ENCODE results near the gene NDUFAF8. TPM values are rescaled to one million over a fixed set of nuclear protein-coding genes. Genes with fewer than 3 reads are reported as not detected.

NDUFAF8 gene
- total RNA-seq, 1 experiment from 2014 or later = 34.7 TPM

GRCh38 chr17:81231121-81231645 is 7.9 kb upstream of the NDUFAF8 start:
- no peak overlapping the region for H3K9ac ChIP-seq (ENCODE audit: low read length)
- H3K36me3 ChIP-seq (ENCODE audit: insufficient read depth, low read length) = no peaks in the 10 kb centered on the region
- H3K4me3 ChIP-seq (ENCODE audit: low read length) = no peak overlapping the region

GRCh38 chr17:81231766-81232581 is 7.1 kb upstream of the NDUFAF8 start:
- Histone ChIP-seq H4K20me1 (ENCODE audit: insufficient read depth, low read depth, low read length) (no peaks in the 10 kb centered on the region), H3K9me3 (ENCODE audit: low read length) (no peaks in the 10 kb centered on the region), H3K9ac (ENCODE audit: low read length) (no peak overlapping the region)

More at GRCh38 chr17:81231121-81231645, 7.9 kb upstream of the NDUFAF8 start:
- H3K9me2 ChIP-seq (replicated peaks; ENCODE audit: insufficient read depth, low read length) = no peaks in the 10 kb centered on the region
- no peaks in the 10 kb centered on the region for H3K9me3 ChIP-seq (ENCODE audit: low read length)
- no peaks in the 10 kb centered on the region for H4K20me1 ChIP-seq (ENCODE audit: insufficient read depth, low read depth, low read length)
- H3K4me1 ChIP-seq (ENCODE audit: low read length) = no peaks in the 10 kb centered on the region
- no peak overlapping the region for H2AFZ ChIP-seq (ENCODE audit: low read length)
- no peak for DNase-seq
- no peak overlapping the region for H3K27ac ChIP-seq (ENCODE audit: low read length)
- H3K27me3 ChIP-seq (ENCODE audit: low read length) = no peaks in the 10 kb centered on the region
- no peaks in the 10 kb centered on the region; the same call in 1 of the 2 replicates for H3K79me2 ChIP-seq (ENCODE audit: low read length)
- H3K4me2 ChIP-seq (ENCODE audit: low read depth, low read length, poor library complexity, severe bottlenecking) = no peak overlapping the region

GRCh38 chr17:81232616-81233241 is 6.4 kb upstream of the NDUFAF8 start:
- no peaks in the 10 kb centered on the region for H3K9me3 ChIP-seq (ENCODE audit: low read length)
- no peaks in the 10 kb centered on the region for H3K36me3 ChIP-seq (ENCODE audit: insufficient read depth, low read length)
- no peak overlapping the region for H3K27ac ChIP-seq (ENCODE audit: low read length)
- no peaks in the 10 kb centered on the region for H3K9me2 ChIP-seq (replicated peaks; ENCODE audit: insufficient read depth, low read length)
- no peak overlapping the region for H3K9ac ChIP-seq (ENCODE audit: low read length)
- no peaks in the 10 kb centered on the region for H3K27me3 ChIP-seq (ENCODE audit: low read length)
- no peak for DNase-seq
- no peak overlapping the region for H2AFZ ChIP-seq (ENCODE audit: low read length)
- no peak overlapping the region for H3K4me2 ChIP-seq (ENCODE audit: low read depth, low read length, poor library complexity, severe bottlenecking)
- H4K20me1 ChIP-seq (ENCODE audit: insufficient read depth, low read depth, low read length) = no peaks in the 10 kb centered on the region; the same call in 1 of the 2 replicates
- no peak overlapping the region for H3K4me3 ChIP-seq (ENCODE audit: low read length)
- H3K4me1 ChIP-seq (ENCODE audit: low read length) = peaks cover 6% of the 10 kb centered on the region
- peaks cover 14% of the 10 kb centered on the region for H3K79me2 ChIP-seq (ENCODE audit: low read length)

More at GRCh38 chr17:81231766-81232581, 7.1 kb upstream of the NDUFAF8 start:
- H3K4me1 ChIP-seq (ENCODE audit: low read length) = no peaks in the 10 kb centered on the region
- H3K79me2 ChIP-seq (ENCODE audit: low read length) = peaks cover 6% of the 10 kb centered on the region
- no peaks in the 10 kb centered on the region for H3K36me3 ChIP-seq (ENCODE audit: insufficient read depth, low read length)
- no peak for DNase-seq
- no peaks in the 10 kb centered on the region for H3K27me3 ChIP-seq (ENCODE audit: low read length)
- no peak overlapping the region for H3K4me2 ChIP-seq (ENCODE audit: low read depth, low read length, poor library complexity, severe bottlenecking)
- H3K9me2 ChIP-seq (replicated peaks; ENCODE audit: insufficient read depth, low read length) = no peaks in the 10 kb centered on the region
- H2AFZ ChIP-seq (ENCODE audit: low read length) = no peak overlapping the region
- no peak overlapping the region for H3K27ac ChIP-seq (ENCODE audit: low read length)
- no peak overlapping the region for H3K4me3 ChIP-seq (ENCODE audit: low read length)

GRCh38 chr17:81233316-81233715 is 5.8 kb upstream of the NDUFAF8 start:
- Histone ChIP-seq H3K9me3 (ENCODE audit: low read length) (no peaks in the 10 kb centered on the region), H3K79me2 (ENCODE audit: low read length) (peaks cover 19% of the 10 kb centered on the region), H3K36me3 (ENCODE audit: insufficient read depth, low read length) (no peaks in the 10 kb centered on the region)

GRCh38 chr17:81233811-81234505 is 5.2 kb upstream of the NDUFAF8 start:
- Histone ChIP-seq H3K4me2 (ENCODE audit: low read depth, low read length, poor library complexity, severe bottlenecking) (no peak overlapping the region), H3K79me2 (ENCODE audit: low read length) (peaks cover 23% of the 10 kb centered on the region), H4K20me1 (ENCODE audit: insufficient read depth, low read depth, low read length) (no peaks in the 10 kb centered on the region; the same call in 1 of the 2 replicates), H3K9me3 (ENCODE audit: low read length) (no peaks in the 10 kb centered on the region), H3K9me2 (replicated peaks; ENCODE audit: insufficient read depth, low read length) (no peaks in the 10 kb centered on the region), H3K4me1 (ENCODE audit: low read length) (peaks cover 11% of the 10 kb centered on the region), H3K27me3 (ENCODE audit: low read length) (no peaks in the 10 kb centered on the region), H3K27ac (ENCODE audit: low read length) (no peak overlapping the region), H3K36me3 (ENCODE audit: insufficient read depth, low read length) (no peaks in the 10 kb centered on the region), H3K9ac (ENCODE audit: low read length) (no peak overlapping the region), H3K4me3 (ENCODE audit: low read length) (no peak overlapping the region), H2AFZ (ENCODE audit: low read length) (no peak overlapping the region)
- DNase-seq = no peak

More at GRCh38 chr17:81233316-81233715, 5.8 kb upstream of the NDUFAF8 start:
- Histone ChIP-seq H3K4me2 (ENCODE audit: low read depth, low read length, poor library complexity, severe bottlenecking) (no peak overlapping the region), H3K27ac (ENCODE audit: low read length) (no peak overlapping the region), H3K4me1 (ENCODE audit: low read length) (peaks cover 11% of the 10 kb centered on the region), H3K9me2 (replicated peaks; ENCODE audit: insufficient read depth, low read length) (no peaks in the 10 kb centered on the region), H4K20me1 (ENCODE audit: insufficient read depth, low read depth, low read length) (no peaks in the 10 kb centered on the region; the same call in 1 of the 2 replicates), H3K9ac (ENCODE audit: low read length) (no peak overlapping the region), H3K27me3 (ENCODE audit: low read length) (no peaks in the 10 kb centered on the region), H3K4me3 (ENCODE audit: low read length) (no peak overlapping the region), H2AFZ (ENCODE audit: low read length) (no peak overlapping the region)
- DNase-seq = no peak

GRCh38 chr17:81234506-81234855 is 4.6 kb upstream of the NDUFAF8 start:
- Histone ChIP-seq H3K4me3 (ENCODE audit: low read length) (no peak overlapping the region), H4K20me1 (ENCODE audit: insufficient read depth, low read depth, low read length) (no peaks in the 10 kb centered on the region; the same call in 1 of the 2 replicates), H3K27me3 (ENCODE audit: low read length) (no peaks in the 10 kb centered on the region), H3K79me2 (ENCODE audit: low read length) (peaks cover 26% of the 10 kb centered on the region), H3K4me2 (ENCODE audit: low read depth, low read length, poor library complexity, severe bottlenecking) (no peak overlapping the region), H3K27ac (ENCODE audit: low read length) (no peak overlapping the region), H3K9ac (ENCODE audit: low read length) (no peak overlapping the region), H2AFZ (ENCODE audit: low read length) (no peak overlapping the region), H3K4me1 (ENCODE audit: low read length) (peaks cover 11% of the 10 kb centered on the region), H3K36me3 (ENCODE audit: insufficient read depth, low read length) (no peaks in the 10 kb centered on the region), H3K9me2 (replicated peaks; ENCODE audit: insufficient read depth, low read length) (no peaks in the 10 kb centered on the region), H3K9me3 (ENCODE audit: low read length) (no peaks in the 10 kb centered on the region)
- no peak for DNase-seq

- Histone ChIP-seq H3K4me3 (ENCODE audit: low read length) (no peak overlapping the region), H3K27ac (ENCODE audit: low read length) (no peak overlapping the region), H3K27me3 (ENCODE audit: low read length) (no peaks in the 10 kb centered on the region), H3K9ac (ENCODE audit: low read length) (no peak overlapping the region), H3K36me3 (ENCODE audit: insufficient read depth, low read length) (no peaks in the 10 kb centered on the region), H2AFZ (ENCODE audit: low read length) (no peak overlapping the region), H4K20me1 (ENCODE audit: insufficient read depth, low read depth, low read length) (no peaks in the 10 kb centered on the region; the same call in 1 of the 2 replicates), H3K4me2 (ENCODE audit: low read depth, low read length, poor library complexity, severe bottlenecking) (no peak overlapping the region), H3K9me3 (ENCODE audit: low read length) (no peaks in the 10 kb centered on the region), H3K79me2 (ENCODE audit: low read length) (peaks cover 33% of the 10 kb centered on the region), H3K9me2 (replicated peaks; ENCODE audit: insufficient read depth, low read length) (no peaks in the 10 kb centered on the region), H3K4me1 (ENCODE audit: low read length) (peaks cover 12% of the 10 kb centered on the region)
- DNase-seq = no peak
Observed at GRCh38 chr17:81234940-81235821, 3.9 kb upstream of the NDUFAF8 start.

Data from Karpas-422 (cell line).